Gastroesophageal sphincter (tissue), 4 donors: ENCODE results near the gene S100A9. TPM values are rescaled to one million over a fixed set of nuclear protein-coding genes. Genes with fewer than 3 reads are reported as not detected.

Experiments used
- ATAC-seq: fragments of 150-250 bp; one replicate; pipeline ENCODE4 v1.9.1; 2016; ENCODE audit warnings: mild to moderate bottlenecking, moderate library complexity
- H3K27ac ChIP-seq, 4 donors: fragments of 200-600 bp; sonication (generic) in 3 of 4; 1 replicate in 3 of 4; 2 replicates in 1 of 4; pipeline ENCODE4 v1.5.1; 2016 to 2019
- H3K27me3 ChIP-seq: fragments of 200-600 bp; sonication (generic); one replicate; pipeline ENCODE4 v1.5.1; 2019
- H3K36me3 ChIP-seq, 2 donors: fragments of 200-600 bp; sonication (generic); one replicate each; pipeline ENCODE4 v1.5.1; 2019; ENCODE audit warnings: control low read depth in 1 of 2
- H3K4me1 ChIP-seq, 3 donors: fragments of 200-600 bp; sonication (generic); 1 replicate in 2 of 3; 2 replicates in 1 of 3; pipeline ENCODE4 v1.5.1; 2016 to 2019; ENCODE audit warnings: control low read depth in 2 of 3
- H3K4me3 ChIP-seq, 2 donors: fragments of 200-600 bp; sonication (generic); one replicate each; pipeline ENCODE4 v1.5.1; 2019; ENCODE audit warnings: mild to moderate bottlenecking in 1 of 2, moderate library complexity in 1 of 2
- H3K9me3 ChIP-seq, 3 donors: fragments of 200-600 bp; sonication (generic); one replicate each; pipeline ENCODE4 v1.5.1; 2017 to 2019; ENCODE audit warnings: control low read depth in 2 of 3
- EP300 ChIP-seq: sonication (generic); formaldehyde crosslinking; IDR thresholded peaks from one replicate; pipeline ENCODE4 v1.6.1; 2017; ENCODE audit warnings: antibody characterized with exemption, mild to moderate bottlenecking
- POLR2A ChIP-seq, 2 donors: fragments of 450-650 bp; IDR thresholded peaks; one replicate each; pipeline ENCODE4 v1.6.1; 2017; ENCODE audit warnings: antibody characterized with exemption in 2 of 2, mild to moderate bottlenecking in 2 of 2, moderate library complexity in 1 of 2
- POLR2AphosphoS5 ChIP-seq: sonication (generic); formaldehyde crosslinking; IDR thresholded peaks from one replicate; pipeline ENCODE4 v1.6.1; 2017; ENCODE audit warnings: antibody characterized with exemption
- WGBS, 2 donors: methylation state at CpG; one replicate each; pipeline ENCODE4 v1.1.5; 2018; ENCODE audit warnings: low coverage in 1 of 2; 5-methylcytosine and 5-hydroxymethylcytosine counted together
- total RNA-seq, 4 donors: library from RNA; depleted of rRNA; stranded (reverse); fragments of >200 nt; gene quantifications; one replicate each; pipeline ENCODE4 v1.1.0, GENCODE V29; 2016
- TF ChIP-seq, protein P1 (sequence below), 4 experiments: fragments of 200-600 bp in 2 of 4; fragments of 450-650 bp in 2 of 4; sonication (generic) in 1 of 4; IDR thresholded peaks; one replicate each; pipeline ENCODE4 v1.5.1; 2017 to 2019; ENCODE audit warnings: antibody characterized with exemption in 4 of 4, mild to moderate bottlenecking in 2 of 4, moderate library complexity in 2 of 4

S100A9 gene
- total RNA-seq, 4 donors from 2014 or later, result 65.3 to 2,906 (median 485) TPM

DNA sequence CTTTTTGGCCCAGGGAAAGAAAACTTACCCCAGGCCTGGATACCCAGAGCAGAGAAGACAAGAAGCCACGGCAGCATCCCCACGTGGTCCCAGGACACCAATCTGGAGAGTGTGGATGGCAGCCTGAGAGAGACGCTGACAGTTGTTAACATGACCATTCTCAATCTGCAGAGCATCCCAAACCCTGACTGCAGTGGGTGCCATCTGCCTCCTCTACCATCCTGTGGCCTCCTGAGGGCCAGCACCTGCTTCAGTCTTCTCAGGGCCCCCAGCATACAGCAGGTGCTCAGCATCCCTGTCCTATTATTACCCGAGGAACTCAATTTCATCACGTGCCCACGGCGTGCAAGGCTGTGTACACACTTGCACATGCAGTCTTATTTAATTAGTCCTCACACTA lies 9.8 kb upstream of the S100A9 start:
- H3K36me3 ChIP-seq, result no peaks in the 10 kb centered on the region
- 0 to 76% methylated on average over 1 to 7 of the region's 7 CpGs for WGBS, 2 donors
- H3K4me1 ChIP-seq, result no peaks in the 10 kb centered on the region
- H3K9me3 ChIP-seq, result no peaks in the 10 kb centered on the region
- no peak for ATAC-seq
- H3K27ac ChIP-seq, result no peak overlapping the region
- peaks cover 78% of the 10 kb centered on the region for H3K27me3 ChIP-seq
- H3K4me3 ChIP-seq, result no peak overlapping the region
- TF ChIP-seq, protein P1, sequence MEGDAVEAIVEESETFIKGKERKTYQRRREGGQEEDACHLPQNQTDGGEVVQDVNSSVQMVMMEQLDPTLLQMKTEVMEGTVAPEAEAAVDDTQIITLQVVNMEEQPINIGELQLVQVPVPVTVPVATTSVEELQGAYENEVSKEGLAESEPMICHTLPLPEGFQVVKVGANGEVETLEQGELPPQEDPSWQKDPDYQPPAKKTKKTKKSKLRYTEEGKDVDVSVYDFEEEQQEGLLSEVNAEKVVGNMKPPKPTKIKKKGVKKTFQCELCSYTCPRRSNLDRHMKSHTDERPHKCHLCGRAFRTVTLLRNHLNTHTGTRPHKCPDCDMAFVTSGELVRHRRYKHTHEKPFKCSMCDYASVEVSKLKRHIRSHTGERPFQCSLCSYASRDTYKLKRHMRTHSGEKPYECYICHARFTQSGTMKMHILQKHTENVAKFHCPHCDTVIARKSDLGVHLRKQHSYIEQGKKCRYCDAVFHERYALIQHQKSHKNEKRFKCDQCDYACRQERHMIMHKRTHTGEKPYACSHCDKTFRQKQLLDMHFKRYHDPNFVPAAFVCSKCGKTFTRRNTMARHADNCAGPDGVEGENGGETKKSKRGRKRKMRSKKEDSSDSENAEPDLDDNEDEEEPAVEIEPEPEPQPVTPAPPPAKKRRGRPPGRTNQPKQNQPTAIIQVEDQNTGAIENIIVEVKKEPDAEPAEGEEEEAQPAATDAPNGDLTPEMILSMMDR (IDR thresholded peaks at IDR 0.05), result no peak
- TF ChIP-seq POLR2A (IDR thresholded peaks at IDR 0.05) (no peak), POLR2AphosphoS5 (no peak)

DNA sequence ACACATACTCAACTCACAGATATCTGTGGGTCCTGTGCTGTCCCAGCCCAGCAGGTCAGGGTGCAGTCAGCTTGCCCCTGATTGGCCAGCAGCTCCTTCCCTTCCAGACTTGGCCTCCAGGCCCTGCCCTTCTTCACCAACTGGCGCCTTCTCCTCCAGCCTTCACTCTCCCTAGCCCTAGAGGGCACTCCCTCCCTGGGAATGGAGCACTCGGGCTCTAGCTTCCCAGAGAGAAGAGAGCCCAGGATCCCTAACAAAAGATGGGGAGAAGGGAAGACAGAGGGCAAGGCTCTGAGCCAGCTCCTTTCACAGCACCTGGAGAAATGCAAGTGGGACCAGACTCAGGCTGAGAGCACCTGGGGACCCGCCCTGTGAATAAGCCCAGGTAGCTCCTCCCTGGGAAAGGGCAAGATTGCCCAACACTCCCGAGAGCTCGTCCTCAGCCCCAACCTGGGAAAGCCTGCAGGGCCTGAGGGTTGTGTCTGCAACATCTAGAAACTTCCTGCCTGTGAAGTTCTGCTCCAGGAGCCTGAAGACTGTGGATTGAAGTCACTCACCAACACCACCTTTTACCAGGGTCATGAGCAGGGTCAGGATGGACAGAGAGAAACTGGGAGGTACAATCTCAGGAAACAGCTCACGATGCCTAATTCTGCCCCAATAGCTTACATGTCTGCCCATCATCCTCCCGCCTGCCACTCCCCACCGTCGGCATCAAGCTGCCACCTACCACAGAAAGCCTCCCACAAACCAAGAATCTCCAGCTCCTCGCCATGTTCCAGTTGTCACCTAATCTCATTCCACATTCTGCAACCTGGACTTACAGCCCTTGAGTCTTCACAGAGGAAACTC lies 8.9 kb upstream of the S100A9 start, which contains the start of gene PGLYRP4:
TSS of gene PGLYRP4 (minus strand) at position 331 of the 852 bp plus-strand sequence. CDS start 909 bp downstream, outside the sequence.
- Histone ChIP-seq H3K27me3 (peaks cover 86% of the 10 kb centered on the region), H3K36me3 (no peaks in the 10 kb centered on the region), H3K27ac (no peak within 1 kb of the TSS), H3K9me3 (no peaks in the 10 kb centered on the region), H3K4me1 (no peaks in the 10 kb centered on the region), H3K4me3 (no peak within 1 kb of the TSS)
- no peak for ATAC-seq
- TF ChIP-seq EP300 (no peak), POLR2A (IDR thresholded peaks at IDR 0.05) (no peak), POLR2AphosphoS5 (no peak)
- TF ChIP-seq, protein P1 (IDR thresholded peaks at IDR 0.05), result no peak
- WGBS, 2 donors, result 29 to 80% methylated on average over 2 to 3 of the region's 10 CpGs

DNA sequence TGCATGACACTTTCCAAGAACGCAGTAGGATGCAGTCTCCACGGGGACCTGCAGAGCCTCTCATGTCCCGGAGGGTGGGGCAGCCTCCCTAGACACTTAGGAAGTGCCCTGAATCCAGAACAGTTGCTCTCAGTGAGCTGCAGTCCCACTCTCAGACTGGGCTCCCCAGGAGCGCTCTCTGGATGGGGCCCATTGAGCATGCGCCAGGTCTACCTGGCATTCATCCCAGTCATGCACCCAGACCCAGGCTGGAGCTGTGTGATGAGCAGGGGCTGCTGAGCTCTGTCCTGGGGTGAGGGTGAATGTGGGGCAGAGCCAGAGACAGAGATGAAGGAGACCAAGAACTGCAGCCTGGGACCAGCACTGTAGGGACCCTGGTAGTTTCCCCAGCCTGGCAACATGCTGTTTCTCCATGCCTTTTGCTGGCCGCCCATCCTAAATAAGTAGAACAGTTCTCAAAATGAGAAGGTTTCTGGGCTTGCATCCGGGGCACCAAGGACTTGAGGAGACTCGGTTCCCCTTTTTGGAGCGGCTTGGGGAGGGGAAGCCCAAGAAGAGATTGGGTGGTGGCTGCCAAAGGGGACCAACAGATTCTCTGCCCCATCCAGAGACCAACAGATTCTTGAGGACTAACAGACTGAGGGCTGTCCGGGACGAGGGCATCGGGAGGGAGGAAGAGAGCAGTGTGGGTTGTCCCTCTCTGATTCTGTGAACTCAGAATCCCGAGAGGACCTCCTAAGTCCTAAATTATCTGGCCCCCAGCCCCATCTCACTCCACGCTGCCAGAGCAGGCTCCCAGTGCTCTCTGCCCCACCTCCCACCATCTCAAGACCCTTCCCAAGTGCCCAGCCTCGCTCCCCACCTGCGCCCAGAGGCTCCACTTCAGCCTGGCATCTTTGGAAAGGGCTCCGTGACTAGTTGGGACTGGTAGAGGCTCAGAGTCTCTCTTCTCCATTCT lies 8.0 kb upstream of the S100A9 start:
- ATAC-seq, result no peak
- H3K27me3 ChIP-seq, result peaks cover 85% of the 10 kb centered on the region
- H3K4me3 ChIP-seq, result no peak overlapping the region
- no peaks in the 10 kb centered on the region for H3K9me3 ChIP-seq
- TF ChIP-seq POLR2AphosphoS5, result no peak
- TF ChIP-seq, protein P1 (IDR thresholded peaks at IDR 0.05), result no peak
- TF ChIP-seq EP300, result no peak
- no peak for TF ChIP-seq POLR2A (IDR thresholded peaks at IDR 0.05)
- WGBS, 2 donors, result 26 to 66% methylated on average over 3 to 4 of the region's 17 CpGs
- no peaks in the 10 kb centered on the region for H3K4me1 ChIP-seq
- no peaks in the 10 kb centered on the region for H3K36me3 ChIP-seq
- no peak overlapping the region for H3K27ac ChIP-seq

DNA sequence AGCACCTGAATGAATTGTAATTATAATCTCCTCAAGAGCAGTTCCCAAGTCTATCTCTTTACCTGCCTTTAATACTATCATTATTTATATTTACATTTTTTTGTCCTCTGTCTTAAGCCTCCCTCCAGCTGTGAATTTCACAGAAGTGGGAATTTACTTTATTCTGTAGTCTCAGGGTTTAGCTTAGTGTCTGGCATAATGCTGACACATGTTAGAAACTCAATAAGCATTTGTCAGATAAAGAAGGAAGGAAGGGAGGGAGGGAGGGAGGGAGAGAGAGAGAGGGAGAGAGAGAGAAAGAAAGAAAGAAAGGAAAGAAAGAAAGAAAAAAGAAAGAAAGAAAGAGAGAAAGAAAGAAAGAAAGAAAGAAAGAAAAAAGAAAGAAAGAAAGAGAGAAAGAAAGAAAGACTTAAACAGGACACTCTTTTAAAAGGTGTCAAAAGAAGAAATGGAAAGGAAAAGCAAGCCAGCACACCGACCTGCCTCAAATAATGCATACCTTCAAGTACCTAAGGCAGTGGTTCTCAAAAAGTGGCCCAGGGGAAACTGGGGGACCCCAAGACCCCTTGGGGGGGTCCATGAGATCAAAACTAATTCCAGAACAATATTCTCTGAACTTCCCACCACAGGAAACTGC lies 7.2 kb upstream of the S100A9 start:
- peaks cover 80% of the 10 kb centered on the region for H3K27me3 ChIP-seq
- TF ChIP-seq EP300, result no peak
- no peak for TF ChIP-seq POLR2AphosphoS5
- TF ChIP-seq, protein P1 (IDR thresholded peaks at IDR 0.05), result no peak
- no peaks in the 10 kb centered on the region for H3K4me1 ChIP-seq
- 38 to 42% methylated on average over 1 of the region's 1 CpG for WGBS, 2 donors
- no peaks in the 10 kb centered on the region for H3K9me3 ChIP-seq
- no peak overlapping the region for H3K27ac ChIP-seq
- H3K36me3 ChIP-seq, result no peaks in the 10 kb centered on the region
- no peak for ATAC-seq
- H3K4me3 ChIP-seq, result no peak overlapping the region
